GM12878 (cell line): ENCODE measurements around the gene ABCC3. TPM values are rescaled to one million over a fixed set of nuclear protein-coding genes. Genes with fewer than 3 reads are reported as not detected.

Source experiments
- ATAC-seq: fragments of 200-7000 bp; cut with Tn5 transposase; 3 replicates; pipeline ENCODE4 v1.9.1; 2020; ENCODE audit warnings: mild to moderate bottlenecking, moderate library complexity
- BruUV-seq: library from RNA; stranded (reverse); fragments of 400-500 nt; replicated peaks from 2 replicates; lab custom pipeline; 2021; lab: Mats Ljungman, UMichigan
- CTCF ChIA-PET: fragments of 300-600 bp; sonication (Branson Sonifier 250); formaldehyde crosslinking; extraction: SDS; loops from one replicate; lab custom pipeline; 2021; ENCODE audit warnings: inconsistent platforms; lab: Yijun Ruan, JAX
- POLR2A ChIA-PET: fragments of 350-600 bp; formaldehyde crosslinking; extraction: SDS; loops from one replicate; lab custom pipeline; 2021; ENCODE audit warnings: inconsistent platforms; lab: Charles Lee
- RAD21 ChIA-PET: fragments of 300-600 bp; sonication (Branson Sonifier 250); formaldehyde crosslinking; loops from one replicate; lab custom pipeline; 2023; ENCODE audit warnings: antibody characterized with exemption; ENCODE audit not compliant: unreplicated experiment; lab: Charles Lee
- SMC1A ChIA-PET: fragments of 300-600 bp; sonication (Branson Sonifier 250); formaldehyde crosslinking; loops from one replicate; lab custom pipeline; 2023; ENCODE audit not compliant: unreplicated experiment, uncharacterized antibody; lab: Charles Lee
- DNase-seq: peaks from one replicate; pipeline ENCODE4 v3.0.0-alpha.2; 2011; ENCODE audit warnings: low read depth, low spot score
- FAIRE-seq: peaks from 3 replicates; lab custom pipeline; 2011; peaks lifted over from hg19 to GRCh38; lab: Jason Lieb, UNC
- H2AFZ ChIP-seq: 2 replicates; pipeline ENCODE4 v1.6.0; 2011; ENCODE audit warnings: low read depth, low read length, control low read depth; ENCODE audit not compliant: control insufficient read depth
- H3K27ac ChIP-seq: 2 replicates; pipeline ENCODE4 v1.5.1; 2011; ENCODE audit warnings: control low read depth; ENCODE audit not compliant: control insufficient read depth, insufficient read depth
- H3K27me3 ChIP-seq, 2 experiments: replicated peaks in 1 of 2; 2 replicates each; pipeline versions ENCODE4 v1.6.0 to v1.6.1; 2011; ENCODE audit warnings: low read length in 1 of 2; ENCODE audit not compliant: control insufficient read depth in 2 of 2, insufficient read depth in 2 of 2
- H3K36me3 ChIP-seq, 2 experiments: 2 replicates each; pipeline ENCODE4 v1.5.1; 2011; ENCODE audit warnings: low read length in 1 of 2; ENCODE audit not compliant: control insufficient read depth in 2 of 2, insufficient read depth in 2 of 2
- H3K4me1 ChIP-seq: 2 replicates; pipeline ENCODE4 v1.6.1; 2011; ENCODE audit warnings: mild to moderate bottlenecking, low read length, moderate library complexity, mixed read lengths; ENCODE audit not compliant: control insufficient read depth, insufficient read depth
- H3K4me2 ChIP-seq: 2 replicates; pipeline ENCODE4 v1.6.0; 2011; ENCODE audit warnings: control low read depth; ENCODE audit not compliant: control insufficient read depth, insufficient read depth
- H3K4me3 ChIP-seq: fragments of 200-600 bp; sonication (generic); 2 replicates; pipeline ENCODE4 v1.5.1; 2016
- H3K79me2 ChIP-seq: 2 replicates; pipeline ENCODE4 v1.6.0; 2011; ENCODE audit warnings: low read length; ENCODE audit not compliant: control insufficient read depth, insufficient read depth
- H3K9ac ChIP-seq: 2 replicates; pipeline ENCODE4 v1.8.0; 2011; ENCODE audit warnings: low read length, control low read depth, mixed read lengths; ENCODE audit not compliant: control insufficient read depth, insufficient read depth
- H3K9me3 ChIP-seq: replicated peaks from 3 replicates; pipeline ENCODE4 v1.5.1; 2011; ENCODE audit warnings: mild to moderate bottlenecking, low read length; ENCODE audit not compliant: control insufficient read depth, insufficient read depth
- H4K20me1 ChIP-seq: 2 replicates; pipeline ENCODE4 v1.6.0; 2011; ENCODE audit not compliant: control insufficient read depth, insufficient read depth
- CREB1 ChIP-seq: IDR thresholded peaks from 2 replicates; pipeline ENCODE4 v1.6.1; 2012; ENCODE audit warnings: low read depth, mild to moderate bottlenecking, inconsistent platforms
- EZH2 ChIP-seq: IDR thresholded peaks from 2 replicates; pipeline ENCODE4 v1.6.1; 2012; ENCODE audit warnings: low read depth, mild to moderate bottlenecking, control low read depth, inconsistent platforms, low read length, borderline replicate concordance; ENCODE audit not compliant: control insufficient read depth
- IRF4 ChIP-seq: IDR thresholded peaks from 2 replicates; pipeline ENCODE4 v1.6.1; 2011; ENCODE audit warnings: low read depth, low read length
- NFIC ChIP-seq: IDR thresholded peaks from 2 replicates; pipeline ENCODE4 v1.6.1; 2012; ENCODE audit warnings: low read depth, mild to moderate bottlenecking, inconsistent platforms, low read length, moderate library complexity
- NRF1 ChIP-seq: conservative IDR thresholded peaks from 2 replicates; pipeline ENCODE4 v1.6.1; 2011; ENCODE audit warnings: mild to moderate bottlenecking, low read depth, low read length, improper control_type of control experiment
- PAX5 ChIP-seq: IDR thresholded peaks from 2 replicates; pipeline ENCODE4 v1.6.1; 2011; ENCODE audit warnings: low read depth, low read length, borderline replicate concordance
- POLR2AphosphoS2 ChIP-seq: IDR thresholded peaks from 2 replicates; pipeline ENCODE4 v1.6.1; 2011; ENCODE audit warnings: low read depth, mild to moderate bottlenecking, low read length, improper control_type of control experiment, moderate library complexity
- SREBF2 ChIP-seq: IDR thresholded peaks from 2 replicates; pipeline ENCODE4 v1.6.1; 2012; ENCODE audit warnings: mild to moderate bottlenecking, low read length
- SRF ChIP-seq, 2 experiments: IDR thresholded peaks; 2 replicates each; pipeline ENCODE4 v1.6.1; 2011; ENCODE audit warnings: low read depth in 2 of 2, low read length in 2 of 2, mild to moderate bottlenecking in 1 of 2, moderate library complexity in 1 of 2
- ZBTB40 ChIP-seq: fragments of 450-650 bp; IDR thresholded peaks from 2 replicates; pipeline ENCODE4 v1.6.1; 2016; ENCODE audit warnings: mild to moderate bottlenecking, moderate library complexity, borderline replicate concordance
- ZNF384 ChIP-seq: IDR thresholded peaks from 2 replicates; pipeline ENCODE4 v1.6.1; 2012; ENCODE audit warnings: low read depth, mild to moderate bottlenecking, low read length, improper control_type of control experiment, borderline replicate concordance
- WGBS: methylation state at CpG from one replicate; pipeline ENCODE4 v1.1.6; 2016; ENCODE audit warnings: low lambda C conversion rate; ENCODE audit not compliant: insufficient replicate concordance, insufficient coverage; ENCODE audit errors: missing lambda C conversion rate; 5-methylcytosine and 5-hydroxymethylcytosine counted together
- in situ Hi-C: fragments of 300-500 bp; cut with MboI; formaldehyde crosslinking; loops from 9 replicates; pipeline ENCODE4 v1.14.3; 2018; ENCODE audit warnings: mixed read lengths
- intact Hi-C: fragments of 100-400 bp; cut with micrococcal nuclease; formaldehyde crosslinking; loops from one replicate; pipeline ENCODE4 v1.14.2; 2022; ENCODE audit not compliant: unreplicated experiment
- polyA plus RNA-seq, 11 experiments: library from polyadenylated mRNA; depleted of rRNA in 4 of 11; unstranded in 6 of 11; stranded (reverse) in 5 of 11; fragments of >200 nt; fragmentation: Nextera tagmentation in 4 of 11; fragmentation: Illumina TruSeq in 1 of 11; extraction: Ambion mirVana in 4 of 11; extraction: Trizol in 1 of 11; gene quantifications; 1 replicate in 1 of 11; 2 replicates in 10 of 11; pipeline versions ENCODE4 v1.2.1 to v1.2.3, GENCODE V29; 2011 to 2016; ENCODE audit warnings: inconsistent platforms in 2 of 11, missing spikeins in 2 of 11, low read depth in 1 of 11
- total RNA-seq, 4 experiments: library from RNA; depleted of rRNA in 3 of 4; stranded (reverse); fragments of >200 nt in 3 of 4; fragmentation: Illumina TruSeq in 1 of 4; extraction: Trizol in 1 of 4; gene quantifications; 2 replicates each; pipeline versions ENCODE4 v1.2.1 to v1.2.3, GENCODE V29; 2013 to 2021
- TF ChIP-seq, protein P1 (sequence below): IDR thresholded peaks from 2 replicates; pipeline ENCODE4 v1.6.1; 2011; ENCODE audit warnings: borderline replicate concordance, low read depth, mild to moderate bottlenecking, moderate library complexity, mixed read lengths, low read length; ENCODE audit not compliant: insufficient read depth; ENCODE audit errors: extremely low read length

Gene ABCC3
- total and polyA plus RNA-seq, 10 of the 15 experiments (the other 5 are each of a cell fraction or from before 2014, with no cell fraction given): 0.21 to 2.3 (median 0.71) TPM; not detected in 6

GRCh38 chr17:50605429-50605828 lies 29.3 kb upstream of the ABCC3 start:
- peaks cover 0 to 4% of the 10 kb centered on the region in 2 experiments; a peak in 2 of 4 replicates for H3K27me3 ChIP-seq
- no TSS peak for BruUV-seq
- SMC1A ChIA-PET: no interaction called here

More at GRCh38 chr17:50605429-50605828, 29.3 kb upstream of the ABCC3 start:
- no peak for ATAC-seq
- no peaks in the 10 kb centered on the region for H3K4me1 ChIP-seq
- ChIA-PET POLR2A (no interaction called here), RAD21 (no interaction called here), CTCF (interaction anchor here (0.9 kb wide), 1 partner anchor 121 kb away, joined by 3 read pairs; no protein-coding TSS in a partner anchor)
- no peak for TF ChIP-seq IRF4
- TF ChIP-seq POLR2AphosphoS2: no peak
- TF ChIP-seq EZH2: no peak
- no peak for TF ChIP-seq NRF1
- TF ChIP-seq SRF (IDR thresholded peaks at IDR 0.05; ENCODE audit: low read depth in 2 of 2, low read length in 2 of 2): no peak
- no peak for TF ChIP-seq ZNF384
- TF ChIP-seq, protein P1, sequence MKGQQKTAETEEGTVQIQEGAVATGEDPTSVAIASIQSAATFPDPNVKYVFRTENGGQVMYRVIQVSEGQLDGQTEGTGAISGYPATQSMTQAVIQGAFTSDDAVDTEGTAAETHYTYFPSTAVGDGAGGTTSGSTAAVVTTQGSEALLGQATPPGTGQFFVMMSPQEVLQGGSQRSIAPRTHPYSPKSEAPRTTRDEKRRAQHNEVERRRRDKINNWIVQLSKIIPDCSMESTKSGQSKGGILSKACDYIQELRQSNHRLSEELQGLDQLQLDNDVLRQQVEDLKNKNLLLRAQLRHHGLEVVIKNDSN: no peak
- TF ChIP-seq NFIC: no peak
- TF ChIP-seq PAX5: no peak
- no peak for TF ChIP-seq SREBF2
- no peak for TF ChIP-seq CREB1
- TF ChIP-seq ZBTB40: no peak
- no peaks in the 10 kb centered on the region for H4K20me1 ChIP-seq
- H3K9ac ChIP-seq: no peak overlapping the region
- WGBS: 29% methylated on average over 10 of the region's 10 CpGs
- intact Hi-C loops: no loop called here
- H3K36me3 ChIP-seq: no peaks in the 10 kb centered on the region
- H2AFZ ChIP-seq: no peak overlapping the region
- H3K27ac ChIP-seq: no peak overlapping the region
- no peak for DNase-seq
- in situ Hi-C loops: no loop called here
- H3K4me2 ChIP-seq: no peak overlapping the region
- FAIRE-seq: no peak
- no peaks in the 10 kb centered on the region for H3K79me2 ChIP-seq
- H3K4me3 ChIP-seq: no peak overlapping the region
- no peaks in the 10 kb centered on the region for H3K9me3 ChIP-seq
